ENCODE measurements around the gene BNIP1.

GRCh38 chr5:173108914-173109313 lies 35.4 kb upstream of the BNIP1 start:
- TF ChIP-seq CTCF (IDR thresholded peaks at IDR 0.05) (no peak), POLR2A (IDR thresholded peaks at IDR 0.05) (peak in 1 of 2 donors; percentile 13)
